Activated CD8-positive, alpha-beta memory T cell treated with anti-CD3 and anti-CD28 coated beads, Interleukin-2, amount 50 U/mL, for 1 hour (primary cell): ENCODE results near the gene RBM47.

Experiments
- DNase-seq: peaks from one replicate; pipeline ENCODE4 v3.0.0-alpha.2; 2020; ENCODE audit errors: extremely low read depth

Gene RBM47

GRCh38 chr4:40373636-40374035, 256.0 kb downstream of the RBM47 start:
- DNase-seq, result no peak
